ENCODE measurements around the gene UQCRC1.

UQCRC1 gene

DNA sequence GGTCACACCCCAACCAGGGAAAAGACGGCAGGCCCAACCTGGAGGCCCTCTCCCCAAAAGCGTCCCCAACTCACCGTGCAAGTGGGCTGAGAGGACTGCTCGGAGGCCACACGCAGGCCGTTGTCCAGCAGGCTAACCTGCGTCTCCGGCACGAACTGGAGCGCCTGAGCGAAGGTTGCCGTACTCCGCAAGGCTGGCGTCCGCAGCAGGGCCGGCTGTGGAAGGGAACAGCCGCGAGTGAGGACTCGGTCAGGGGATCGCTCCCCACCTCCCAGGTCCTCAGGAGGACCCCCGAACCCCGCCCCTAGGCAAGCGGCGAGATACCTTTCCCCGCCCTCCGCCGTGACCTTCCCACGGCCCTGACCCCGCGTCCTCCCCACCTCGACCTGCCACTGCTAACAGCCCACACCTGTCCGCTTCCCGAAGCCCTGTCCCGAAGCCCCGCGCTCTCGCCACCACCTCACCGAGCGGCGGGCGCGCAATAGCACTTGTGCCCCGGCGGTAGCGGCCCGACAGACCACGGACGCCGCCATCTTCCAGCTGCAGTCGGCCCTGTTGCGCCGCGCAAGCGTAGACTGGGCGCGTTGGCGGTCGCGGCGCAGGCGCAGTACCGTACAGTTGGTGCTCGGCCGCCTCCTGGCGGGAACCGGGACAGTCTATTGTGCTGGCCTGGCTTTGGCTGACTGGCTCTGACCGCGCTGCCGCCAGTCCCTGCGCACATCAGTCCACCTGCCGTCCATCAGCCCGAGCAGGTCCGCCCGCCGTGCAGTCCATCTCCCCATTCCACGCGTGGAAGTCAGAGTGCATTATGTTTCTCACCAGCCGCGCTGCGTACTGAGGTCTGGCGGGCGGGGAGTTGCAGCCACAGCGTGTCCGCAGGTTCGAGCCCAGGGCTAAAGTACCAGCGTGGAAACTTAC is at the start of gene UQCRC1:
TSS of gene UQCRC1 (minus strand) at position 559 of the 918 bp plus-strand sequence. CDS start at position 533, 26 bp downstream.
- peak; percentile 88 for DNase-seq

DNA sequence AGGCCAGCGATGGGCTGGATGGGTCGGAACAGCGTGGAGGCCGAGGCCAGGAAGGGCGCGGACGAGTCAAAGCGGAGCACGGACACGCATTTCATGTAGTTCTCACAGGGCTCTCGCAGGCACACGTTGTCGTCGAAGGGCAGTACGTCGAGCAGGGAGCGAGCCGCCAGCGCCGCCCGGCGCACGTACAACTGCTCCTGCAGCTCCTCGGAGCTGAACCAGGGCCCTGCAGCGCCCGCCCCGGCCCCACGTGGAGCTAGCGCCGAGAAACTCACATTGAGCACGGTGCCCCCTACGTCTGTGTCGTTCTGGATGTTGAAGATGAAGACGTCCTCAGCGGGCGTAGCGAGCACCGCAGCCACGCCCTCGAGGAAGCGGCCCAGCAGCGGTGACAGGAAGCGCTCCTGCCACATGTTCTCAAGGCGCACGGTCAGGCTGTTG is 47.4 kb upstream of the UQCRC1 start:
- no peak for DNase-seq

DNA sequence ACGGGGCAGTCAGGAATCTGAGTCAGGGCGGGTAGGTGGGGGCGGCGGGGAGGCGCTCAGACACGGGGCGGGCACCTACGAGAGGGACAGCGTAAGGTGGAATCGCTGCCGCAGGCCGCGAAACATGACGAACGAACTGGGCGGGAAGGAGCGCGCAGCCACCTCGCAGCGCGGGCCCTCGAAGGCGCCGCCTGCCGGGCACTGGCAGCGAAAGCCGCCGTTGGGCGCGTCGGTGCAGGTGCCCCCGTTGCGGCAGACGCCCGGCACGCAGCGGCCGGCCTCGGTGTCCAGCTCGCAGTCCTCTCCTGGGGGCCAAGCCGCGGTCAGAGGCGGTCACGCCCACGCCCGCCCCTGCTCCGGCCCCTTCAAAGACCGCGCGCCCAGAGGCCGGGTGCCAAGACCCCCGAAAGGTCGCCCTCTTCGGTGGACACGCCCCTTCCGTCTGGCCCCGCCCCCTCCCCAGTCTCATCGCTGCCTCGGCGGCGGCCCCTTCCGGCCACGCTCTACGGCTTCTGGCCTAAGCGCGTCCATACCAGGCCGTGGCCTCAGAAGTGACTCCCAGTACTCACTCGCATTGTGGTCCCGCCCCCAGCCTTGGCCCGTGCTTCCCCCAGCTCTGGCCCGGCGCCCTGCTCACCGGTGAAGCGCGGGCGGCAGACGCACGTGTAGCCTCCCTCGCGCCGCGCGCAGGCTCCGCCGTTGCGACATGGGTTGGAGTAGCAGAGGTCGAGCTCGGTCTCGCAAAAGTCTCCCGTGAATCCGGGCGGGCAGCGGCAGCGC is 46.8 kb upstream of the UQCRC1 start:
- DNase-seq: peak; percentile 73

GRCh38 chr3:48655606-48656005 is 46.2 kb upstream of the UQCRC1 start:
- peak; percentile 40 for DNase-seq

DNA sequence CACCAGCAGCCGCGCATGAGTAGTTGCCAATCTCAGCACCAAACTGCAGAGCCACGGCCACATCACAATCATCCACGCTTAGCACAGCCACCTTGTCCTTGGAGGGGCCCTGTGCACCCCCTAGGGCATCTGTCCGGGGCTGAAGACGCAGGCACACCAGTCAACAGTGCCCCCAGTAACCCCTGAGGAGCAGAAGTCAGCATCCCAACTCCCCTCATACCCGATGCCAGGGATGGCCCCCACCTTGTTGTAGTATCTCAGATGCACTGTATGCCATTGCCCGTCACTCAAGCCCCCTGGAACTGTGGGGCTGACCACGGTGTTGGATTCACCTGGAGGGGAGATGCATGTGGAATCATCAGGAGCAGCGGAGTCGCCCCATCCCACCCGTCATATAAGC is 45.6 kb upstream of the UQCRC1 start:
- no peak for DNase-seq

GRCh38 chr3:48652923-48653715 is 43.7 kb upstream of the UQCRC1 start:
- DNase-seq: no peak

- DNase-seq: no peak
These were observed 42.3 kb upstream of the UQCRC1 start for GRCh38 chr3:48651771-48652170.

DNA sequence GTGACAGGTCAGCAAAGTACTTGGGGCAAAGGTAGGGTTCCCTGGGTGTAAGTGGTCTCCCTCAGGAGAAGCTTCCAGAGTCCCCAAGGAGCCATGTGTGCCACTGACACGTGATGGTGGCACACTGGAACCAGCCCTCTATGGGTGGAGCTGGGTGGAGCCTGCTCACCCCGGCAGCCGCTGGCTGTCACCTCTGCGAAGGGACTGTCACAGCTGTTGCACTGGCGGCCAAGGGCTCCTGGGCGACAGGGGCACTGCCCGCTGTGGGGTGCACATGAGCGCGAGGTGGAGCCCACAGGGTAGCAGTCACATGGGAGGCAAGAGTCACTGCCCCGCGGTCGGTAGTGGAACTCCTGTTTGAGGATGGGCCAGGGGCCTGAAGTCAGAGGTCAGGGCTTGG is 41.3 kb upstream of the UQCRC1 start:
- no peak for DNase-seq

GRCh38 chr3:48648188-48648850 is 38.9 kb upstream of the UQCRC1 start:
- no peak for DNase-seq

GRCh38 chr3:48647714-48648113 is 38.3 kb upstream of the UQCRC1 start:
- DNase-seq: no peak

DNA sequence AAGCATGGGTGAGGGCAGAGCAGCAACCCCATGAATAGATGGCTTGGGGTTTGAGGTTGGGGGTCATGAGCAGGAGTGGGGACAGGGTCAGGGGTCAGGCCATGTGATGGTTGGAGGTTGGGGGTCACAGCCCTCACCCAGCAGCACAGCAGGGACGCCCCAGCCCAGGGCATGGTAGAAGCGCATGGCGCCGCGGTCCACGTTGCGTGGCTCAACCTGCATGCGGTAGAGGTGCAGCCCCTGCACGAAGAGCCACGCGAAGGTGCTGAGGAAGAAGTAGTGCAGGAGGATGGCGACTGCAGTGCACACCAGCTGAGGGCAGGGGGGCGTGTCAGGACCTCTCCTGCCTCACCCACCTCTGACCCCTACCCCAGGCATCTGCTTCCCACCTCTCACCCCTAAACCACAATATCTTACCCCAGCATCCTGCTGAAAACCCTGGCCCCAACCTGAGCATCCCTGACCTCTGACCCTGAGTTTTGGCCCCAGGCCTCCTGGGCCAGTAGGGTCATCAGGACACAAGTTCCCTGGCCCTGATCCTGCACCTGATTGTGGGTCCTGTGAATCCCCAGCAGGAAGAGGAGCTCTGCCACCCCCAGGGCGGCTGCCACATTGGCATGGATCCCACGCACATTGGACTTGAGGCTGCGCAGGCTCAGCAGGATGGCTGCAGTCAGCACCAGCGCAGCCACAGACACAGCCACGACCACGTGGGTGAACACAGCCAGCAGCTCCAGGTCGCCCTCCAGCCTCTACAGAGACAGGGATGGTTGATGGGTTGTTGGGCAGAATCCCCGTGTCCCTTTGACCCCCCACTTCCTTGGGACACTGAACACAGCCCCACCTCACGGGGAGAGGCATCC is 35.7 kb upstream of the UQCRC1 start:
- DNase-seq: no peak

DNA sequence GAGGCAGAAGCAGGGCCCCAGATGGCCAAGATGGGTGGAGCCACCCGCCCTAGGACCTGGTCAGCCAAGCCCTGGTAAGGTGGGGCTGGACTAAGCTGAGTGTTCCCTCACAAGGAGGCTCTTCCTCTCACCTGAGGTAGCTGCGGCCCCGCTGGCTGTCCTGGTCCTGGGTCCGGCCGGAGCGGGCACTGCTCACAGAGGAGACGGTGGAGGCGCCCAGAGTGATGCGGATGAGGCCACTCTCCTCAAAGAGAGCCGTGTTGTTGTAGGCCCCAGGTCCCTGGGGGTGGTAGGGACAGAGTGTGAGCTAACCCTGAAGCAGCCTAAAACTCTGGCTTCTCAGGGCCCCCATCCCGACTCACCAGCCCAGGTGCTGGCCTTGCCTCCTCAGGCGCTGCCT is 33.2 kb upstream of the UQCRC1 start:
- no peak for DNase-seq

GRCh38 chr3:48641396-48641795 is 31.9 kb upstream of the UQCRC1 start:
- no peak for DNase-seq

GRCh38 chr3:48639944-48640606 is 30.6 kb upstream of the UQCRC1 start:
- DNase-seq: no peak

DNA sequence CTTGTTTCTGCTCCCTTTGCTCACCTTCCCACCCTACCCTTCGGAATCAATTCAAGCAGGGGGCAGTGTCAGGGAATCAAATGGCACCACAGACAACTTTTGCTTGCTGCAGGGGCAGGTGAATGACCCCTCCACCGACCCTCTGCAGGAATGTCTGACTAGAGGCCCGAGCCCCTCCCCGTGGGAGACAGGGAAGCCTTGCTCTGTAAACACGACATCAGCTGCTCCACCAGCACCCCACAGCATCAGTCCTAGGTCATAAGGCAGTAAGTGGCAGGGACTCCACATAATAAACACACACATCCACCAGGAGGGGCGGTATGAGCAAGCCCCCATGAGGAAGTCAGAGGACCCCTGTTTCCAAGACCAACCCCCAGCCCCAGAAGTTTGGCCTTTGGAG is 27.9 kb upstream of the UQCRC1 start:
- DNase-seq: no peak

GRCh38 chr3:48636149-48636655 is 26.8 kb upstream of the UQCRC1 start:
- DNase-seq: no peak

DNA sequence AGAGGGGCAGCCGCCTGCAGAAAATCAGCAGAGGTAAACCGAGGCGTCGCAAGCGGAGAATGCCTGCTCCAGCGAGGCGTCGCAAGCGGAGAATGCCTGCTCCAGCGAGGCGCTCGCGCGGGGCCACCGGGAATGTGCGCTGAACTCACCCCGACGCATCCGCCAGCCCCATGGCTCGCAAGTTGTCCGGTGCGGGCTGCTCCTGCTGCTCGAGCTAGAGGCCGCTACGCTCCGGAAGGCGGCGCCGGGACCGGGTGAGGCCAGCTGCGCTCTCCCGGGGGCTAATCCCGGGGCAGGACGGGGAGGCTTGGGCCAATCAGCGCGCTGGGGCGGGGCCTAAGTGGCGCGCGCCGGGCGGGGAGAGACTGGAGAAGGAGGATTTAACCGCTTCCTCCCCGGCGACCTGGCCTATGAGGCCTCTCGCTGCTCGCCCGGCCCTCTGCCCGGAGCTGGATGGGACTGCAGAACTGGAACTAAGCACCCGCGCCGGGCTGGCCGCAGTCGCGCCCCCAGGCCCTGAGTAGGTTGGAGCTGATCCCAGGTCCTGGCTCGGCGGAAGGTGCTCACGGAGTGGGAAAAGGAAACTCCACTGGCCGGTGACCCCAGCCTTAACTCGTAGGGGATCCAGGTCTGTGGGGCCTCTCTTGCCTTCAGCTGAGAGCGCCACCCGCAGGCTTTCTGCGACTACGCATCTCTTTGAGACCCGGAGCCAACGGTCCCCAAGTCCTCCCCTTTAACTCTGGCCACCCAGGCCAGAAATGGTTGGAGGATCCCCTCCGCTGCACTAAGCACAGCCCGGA is 26.0 kb upstream of the UQCRC1 start, which contains the start of gene SLC26A6:
TSS of gene SLC26A6 (minus strand) at position 240 of the 800 bp plus-strand sequence. CDS start at position 172, 68 bp downstream.
- peak; percentile 84 for DNase-seq

DNA sequence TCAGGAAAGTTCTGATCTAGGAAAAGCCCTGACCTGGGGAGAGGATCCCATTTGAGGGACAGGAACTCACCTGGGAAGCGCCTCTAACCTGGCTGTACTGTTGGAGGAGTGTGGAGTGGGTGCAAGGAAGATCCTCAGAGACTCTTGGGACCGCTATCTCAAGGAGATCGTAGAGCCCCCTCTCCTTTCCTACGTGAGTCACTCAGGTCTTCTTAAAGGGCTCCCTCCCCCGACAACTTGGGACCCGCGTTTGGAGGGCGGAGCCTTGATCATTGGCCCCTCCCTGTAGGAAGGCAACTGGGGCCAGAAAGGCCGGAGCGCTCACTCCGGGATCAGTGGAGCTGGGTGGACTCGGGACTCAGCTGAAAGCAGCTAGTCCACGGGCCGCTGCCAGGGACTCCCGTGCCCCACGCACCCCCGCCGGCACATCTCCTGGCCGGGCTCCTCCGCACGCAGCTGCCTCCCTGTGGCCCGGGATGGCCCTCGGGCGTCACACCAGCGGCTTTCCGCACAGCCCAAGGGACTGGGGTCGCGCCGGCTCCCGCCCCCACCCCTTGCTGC is 25.3 kb upstream of the UQCRC1 start:
- peak; percentile 28 for DNase-seq

DNA sequence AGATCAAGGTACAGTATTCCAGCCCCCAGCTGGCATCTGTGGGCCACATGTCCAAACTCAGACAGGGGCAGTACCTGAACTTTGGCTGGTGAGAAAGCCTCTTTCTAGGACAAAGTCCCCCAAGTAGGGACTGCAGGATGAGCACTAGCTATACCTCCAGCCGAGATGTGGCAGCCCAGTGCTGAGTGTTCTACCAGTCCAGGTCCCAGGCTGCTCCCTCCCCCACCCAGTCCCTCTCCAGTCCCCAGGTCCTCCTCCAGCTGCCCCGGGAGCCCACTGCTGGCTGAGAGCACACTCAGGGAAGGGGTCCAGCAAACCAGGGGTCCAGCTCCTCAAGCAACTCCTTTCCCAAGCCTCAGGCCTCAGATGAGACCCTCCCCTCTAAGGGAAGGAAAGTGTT is 24.3 kb upstream of the UQCRC1 start:
- no peak for DNase-seq
